Superior temporal gyrus (tissue), 1 donor: ENCODE measurements around the gene ALOX15B.
"Not testable (repeated sequence)": the region's sequence is repeated elsewhere in the genome, so short reads cannot be mapped to it uniquely, and the experiment has no call there.

Source experiments
- DNase-seq: peaks from one replicate; pipeline ENCODE4 v3.0.0-alpha.2; 2016; ENCODE audit errors: extremely low spot score

The ALOX15B gene

DNA sequence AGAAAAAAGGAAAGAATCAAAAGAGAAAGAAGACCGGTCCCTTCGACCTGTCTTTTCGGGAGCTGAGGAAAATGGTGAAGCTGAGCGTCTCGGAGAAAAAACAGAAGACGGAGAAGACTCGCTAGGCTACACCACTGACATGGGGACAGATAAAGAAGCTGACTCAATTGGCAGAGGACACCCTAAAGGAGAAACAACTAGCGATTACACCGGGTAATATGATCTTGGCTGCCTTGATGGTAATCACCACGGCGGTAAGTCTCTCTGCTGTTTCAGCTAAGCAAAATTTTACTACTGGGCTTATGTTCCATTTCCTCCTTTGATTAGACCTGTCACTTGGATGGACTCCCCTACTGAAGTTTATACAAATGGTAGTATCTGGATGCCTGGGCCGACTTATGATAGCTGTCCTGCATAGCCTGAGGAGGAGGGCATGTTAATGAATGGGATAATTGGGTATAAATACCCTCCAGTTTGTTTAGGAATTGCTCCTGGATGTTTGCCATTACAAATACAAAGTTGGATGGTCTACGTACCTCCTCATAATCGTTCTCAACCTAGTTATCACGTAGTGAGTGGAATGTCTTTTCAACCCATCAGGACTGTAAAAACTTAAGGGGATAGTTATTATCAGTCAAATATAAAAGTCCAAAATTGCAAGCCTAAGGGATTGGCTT lies 24.1 kb downstream of the ALOX15B start:
- no peak for DNase-seq

- DNase-seq: no peak
These were observed 25.1 kb downstream of the ALOX15B start for GRCh38 chr17:8063761-8064534.

- DNase-seq: no peak
These were observed 25.7 kb downstream of the ALOX15B start for GRCh38 chr17:8064561-8065019.

GRCh38 chr17:8066841-8067775 lies 28.2 kb downstream of the ALOX15B start:
- no peak for DNase-seq

- DNase-seq: no peak
These were observed 28.9 kb downstream of the ALOX15B start for GRCh38 chr17:8067806-8068205.

DNA sequence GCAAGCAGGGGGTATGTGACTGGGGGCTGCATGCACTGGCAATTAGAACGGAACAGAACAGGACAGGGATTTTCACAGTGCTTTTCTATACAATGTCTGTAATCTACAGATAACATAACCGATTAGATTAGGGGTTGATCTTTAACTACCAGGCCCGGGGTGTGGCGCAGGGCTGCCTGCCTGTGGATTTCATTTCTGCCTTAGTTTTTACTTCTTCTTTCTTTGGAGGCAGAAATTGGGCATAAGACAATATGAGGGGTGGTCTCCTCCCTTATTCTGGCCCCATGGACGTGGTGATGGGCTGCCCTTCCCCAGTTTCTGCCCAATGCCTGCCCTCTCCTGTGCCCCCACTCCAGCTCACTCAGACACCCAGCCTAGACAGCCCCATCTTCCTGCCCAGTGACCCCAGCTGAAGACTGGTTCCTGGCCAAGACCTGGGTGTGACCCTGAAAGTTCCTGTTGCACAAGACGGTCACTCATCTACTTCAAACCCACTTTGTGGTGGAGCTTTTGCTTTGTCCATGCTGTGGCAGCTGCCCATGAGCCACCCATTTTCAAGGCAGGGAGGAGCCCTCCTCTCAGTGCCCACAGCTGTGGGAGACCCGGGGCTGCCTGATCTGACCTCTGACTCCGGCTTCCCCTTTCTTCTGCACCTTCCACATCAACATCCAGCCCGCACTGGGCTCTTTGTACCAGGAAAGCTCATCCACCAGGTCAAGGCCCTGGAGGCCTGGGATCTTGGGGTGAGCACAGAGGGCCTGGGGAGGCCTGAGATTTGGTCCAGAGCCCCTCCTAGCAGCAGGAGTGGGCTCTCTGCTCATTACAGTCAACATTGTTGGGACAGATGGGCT lies 30.1 kb downstream of the ALOX15B start:
- no peak for DNase-seq

DNA sequence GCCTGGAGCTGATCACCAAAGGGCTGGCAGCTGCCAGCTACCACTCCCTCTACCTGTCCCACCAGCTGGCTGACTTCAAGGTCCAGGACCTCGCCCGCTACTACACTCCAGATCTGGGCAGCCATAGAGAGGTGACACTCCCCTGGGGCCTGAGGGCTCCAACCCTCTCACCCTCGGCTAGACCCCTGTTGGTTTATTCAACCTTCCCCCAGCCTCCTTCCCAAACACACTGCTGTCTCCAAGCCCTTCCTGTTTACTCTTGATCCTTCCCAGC lies 30.7 kb downstream of the ALOX15B start:
- no peak for DNase-seq

GRCh38 chr17:8071496-8071895 lies 32.6 kb downstream of the ALOX15B start:
- no peak for DNase-seq

GRCh38 chr17:8072341-8072728 lies 33.5 kb downstream of the ALOX15B start:
- no peak for DNase-seq

DNA sequence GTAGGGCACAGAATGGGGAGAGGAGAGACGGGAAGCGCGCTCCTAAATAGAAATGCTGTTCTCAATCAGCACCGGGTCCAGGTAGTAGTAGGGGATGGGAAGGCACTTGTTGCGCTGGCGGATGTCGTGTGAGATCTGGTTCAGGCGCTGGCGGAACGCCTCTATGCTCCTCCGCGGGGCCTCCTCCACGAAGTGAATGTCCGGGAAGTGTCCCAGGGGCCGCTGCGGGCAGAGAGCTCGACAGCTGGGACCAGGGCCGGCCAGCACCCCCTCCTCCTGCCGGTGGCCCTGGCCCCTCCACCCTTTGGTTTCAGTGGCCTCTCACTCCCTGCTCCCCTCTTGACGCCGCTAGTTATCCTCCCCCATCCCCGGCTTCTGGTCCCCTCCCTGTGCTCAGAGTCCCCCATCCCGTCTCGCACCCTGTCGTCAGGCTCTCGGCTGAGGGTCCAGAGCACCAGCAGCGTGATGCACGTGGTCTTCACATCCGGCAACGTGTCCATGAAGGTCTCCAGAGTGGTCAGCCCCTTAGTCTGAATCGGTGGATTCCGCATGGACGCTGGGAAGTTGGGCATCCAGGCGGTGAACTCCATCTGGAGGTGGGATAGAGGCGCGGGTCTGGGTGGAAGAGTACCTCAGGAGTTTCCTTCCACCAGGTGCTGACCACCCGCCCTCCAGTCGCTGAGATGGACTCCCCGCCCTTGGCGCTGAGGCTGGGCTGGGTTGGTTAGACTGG lies 34.0 kb downstream of the ALOX15B start:
- no peak for DNase-seq

DNA sequence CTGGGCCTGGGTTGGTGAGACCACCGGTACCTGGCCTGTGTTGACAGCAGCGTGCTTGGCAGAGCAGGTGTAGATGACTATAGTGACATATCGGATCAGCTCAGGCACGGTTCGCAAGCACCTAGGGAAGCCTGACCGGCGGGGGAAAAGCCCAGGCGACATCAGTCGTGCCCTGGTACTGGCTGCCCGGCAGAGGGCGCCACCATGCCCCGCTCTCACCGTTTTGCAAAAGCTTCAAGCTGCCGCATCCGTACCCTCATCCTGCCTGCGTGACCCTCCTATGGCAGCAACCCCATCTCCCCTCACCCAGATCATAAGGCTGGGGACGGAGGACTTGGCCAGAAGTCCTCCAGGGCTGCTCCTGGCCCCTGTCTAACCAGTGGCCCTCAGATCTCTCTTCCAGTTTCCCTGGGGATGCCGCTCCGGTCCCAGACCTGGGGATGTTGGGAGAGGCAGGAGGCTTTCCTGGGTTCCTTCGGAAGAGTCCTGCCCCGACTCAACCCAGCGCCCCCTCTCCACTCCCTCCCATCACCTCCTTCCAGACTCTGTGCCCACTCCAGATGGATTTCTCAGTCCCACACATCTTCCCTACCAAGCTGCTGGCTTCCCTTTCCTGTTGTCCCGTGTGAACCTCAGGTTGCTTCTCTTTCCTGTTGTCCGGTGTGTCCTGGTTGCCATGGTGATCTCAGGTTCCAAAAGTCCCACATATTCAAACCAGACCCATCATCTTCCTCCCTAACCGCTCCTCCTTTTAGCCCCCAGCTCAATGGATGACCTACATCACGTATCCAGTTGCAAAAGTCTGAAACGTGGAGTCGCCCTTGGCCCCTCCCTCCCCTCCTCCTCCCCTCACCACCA lies 35.0 kb downstream of the ALOX15B start:
- peak; percentile 55 for DNase-seq

- no peak for DNase-seq
These were observed 35.7 kb downstream of the ALOX15B start for GRCh38 chr17:8074554-8074953.

DNA sequence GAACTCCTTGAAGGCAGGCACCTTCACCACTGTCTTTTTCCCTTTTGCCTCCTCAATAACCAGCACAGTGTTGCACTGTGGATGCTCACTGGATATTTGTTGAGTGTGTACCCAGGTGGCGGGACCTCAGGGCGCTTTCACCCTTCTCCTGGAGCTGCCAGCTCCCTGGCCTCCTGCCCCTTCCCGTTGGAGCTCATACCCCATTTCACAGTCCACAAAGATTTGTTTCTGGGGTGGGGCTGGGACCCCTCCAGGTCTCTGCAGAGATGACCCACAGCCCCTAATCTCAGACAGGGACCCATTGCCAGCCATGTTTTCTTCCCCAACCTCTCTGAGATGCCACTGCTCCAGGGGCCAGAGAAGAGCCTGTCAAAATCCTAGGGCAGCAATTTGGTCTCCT lies 36.2 kb downstream of the ALOX15B start:
- DNase-seq: no peak

GRCh38 chr17:8075574-8076342 lies 36.9 kb downstream of the ALOX15B start:
- DNase-seq: no peak

GRCh38 chr17:8076502-8077266 lies 37.8 kb downstream of the ALOX15B start:
- DNase-seq: no peak

DNA sequence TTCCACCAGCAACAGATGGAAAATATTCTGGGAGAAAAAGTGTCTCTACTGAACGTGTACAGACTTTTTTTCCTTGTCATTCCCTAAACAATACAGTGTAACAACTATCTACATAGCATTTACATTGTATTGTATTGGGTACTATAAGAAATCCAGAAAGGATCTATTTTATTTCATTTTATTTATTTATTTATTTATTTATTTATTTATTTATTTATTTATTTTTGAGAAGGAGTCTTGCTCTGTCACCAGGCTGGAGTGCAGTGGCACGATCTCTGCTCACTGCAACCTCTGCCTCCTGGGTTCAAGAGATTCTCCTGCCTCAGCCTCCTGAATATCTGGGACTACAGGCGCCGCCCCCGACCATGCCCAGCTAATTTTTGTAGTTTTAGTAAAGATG lies 39.1 kb downstream of the ALOX15B start:
- not testable (repeated sequence) for DNase-seq

- peak; percentile 72 for DNase-seq
These were observed 40.7 kb downstream of the ALOX15B start for GRCh38 chr17:8079291-8080207.
